Ovary (tissue), 9 donors: ENCODE measurements around the gene RAX. TPM values are rescaled to one million over a fixed set of nuclear protein-coding genes. Genes with fewer than 3 reads are reported as not detected.
"Not testable (repeated sequence)": the region's sequence is repeated elsewhere in the genome, so short reads cannot be mapped to it uniquely, and the experiment has no call there.

Experiments used
- DNase-seq, 5 donors: peaks; one replicate each; pipeline ENCODE4 v3.0.0-alpha.2; 2019 to 2020
- H3K27ac ChIP-seq, 2 donors: fragments of 200-600 bp; one replicate each; pipeline versions ENCODE4 v1.5.1 to v1.8.0; 2019 to 2022
- H3K27me3 ChIP-seq: fragments of 200-600 bp; one replicate; pipeline ENCODE4 v1.8.0; 2022
- H3K36me3 ChIP-seq: fragments of 200-600 bp; sonication (generic); one replicate; pipeline ENCODE4 v1.5.1; 2019
- H3K4me1 ChIP-seq: one replicate; pipeline ENCODE4 v1.8.1; 2013; ENCODE audit warnings: mild to moderate bottlenecking, moderate library complexity; ENCODE audit not compliant: insufficient read depth
- H3K4me3 ChIP-seq: fragments of 200-600 bp; sonication (generic); one replicate; pipeline ENCODE4 v1.5.1; 2017
- H3K9me3 ChIP-seq, 2 donors: fragments of 200-600 bp in 1 of 2; sonication (generic) in 1 of 2; one replicate each; pipeline versions ENCODE4 v1.5.1 to v1.8.1; 2013 to 2019; ENCODE audit warnings: mild to moderate bottlenecking in 1 of 2, moderate library complexity in 1 of 2
- EP300 ChIP-seq: sonication (generic); formaldehyde crosslinking; IDR thresholded peaks from one replicate; pipeline ENCODE4 v1.6.1; 2017; ENCODE audit warnings: antibody characterized with exemption
- POLR2A ChIP-seq: fragments of 450-650 bp; IDR thresholded peaks from one replicate; pipeline ENCODE4 v1.6.1; 2017; ENCODE audit warnings: antibody characterized with exemption, mild to moderate bottlenecking, moderate library complexity
- WGBS, 3 donors: extraction: QIAGEN DNeasy Blood & Tissue Kit in 1 of 3; methylation state at CpG; one replicate each; pipeline versions ENCODE4 v1.1.5 to v1.1.7; 2013 to 2017; 5-methylcytosine and 5-hydroxymethylcytosine counted together
- intact Hi-C, 4 donors: fragments of 100-400 bp; cut with DNase I; formaldehyde crosslinking; loops; one replicate each; pipeline versions ENCODE4 v1.11.0 to v1.15.1; 2022 to 2023
- polyA plus RNA-seq, 2 donors: library from polyadenylated mRNA; stranded (reverse); fragments of 200-250 nt in 1 of 2; fragments of 350-450 nt in 1 of 2; fragmentation: Illumina TruSeq in 1 of 2; extraction: RNeasy Lipid Tissue Mini Kit (QIAGEN cat#74804) in 1 of 2; gene quantifications; one replicate each; pipeline ENCODE4 v1.2.3, GENCODE V29; 2013 to 2014
- total RNA-seq, 7 donors: library from RNA; depleted of rRNA in 2 of 7; stranded (reverse); fragments of >200 nt in 2 of 7; fragmentation: NEBNext Ultra II Directional in 3 of 7; extraction: Animal tissue kit (Norgen Biotek cat#: 25700) in 3 of 7; gene quantifications; one replicate each; pipeline versions ENCODE4 v1.1.0 to v1.2.4, GENCODE V29; 2016 to 2023
- TF ChIP-seq, protein P1 (sequence below), 3 donors: fragments of 450-650 bp in 2 of 3; fragments of 200-600 bp in 1 of 3; IDR thresholded peaks; one replicate each; pipeline versions ENCODE4 v1.5.1 to v1.8.0; 2016 to 2022; ENCODE audit warnings: antibody characterized with exemption in 3 of 3, mild to moderate bottlenecking in 1 of 3
- donor health status: DM: no; HTN: no; CAD: no; lungs with moderate emphysema.
- donor health status: DM: no; HTN: no; CAD: no.
- donor health status: Bipolar disorder and iron deficiency.
- donor health status: DM: yes; HTN: yes; CAD: no.
- donor health status: DM: no; HTN: no; CAD: no.
- donor health status: DM: yes; HTN: yes; CAD: no.

The RAX gene
- total and polyA plus RNA-seq, 9 donors: not detected

DNA sequence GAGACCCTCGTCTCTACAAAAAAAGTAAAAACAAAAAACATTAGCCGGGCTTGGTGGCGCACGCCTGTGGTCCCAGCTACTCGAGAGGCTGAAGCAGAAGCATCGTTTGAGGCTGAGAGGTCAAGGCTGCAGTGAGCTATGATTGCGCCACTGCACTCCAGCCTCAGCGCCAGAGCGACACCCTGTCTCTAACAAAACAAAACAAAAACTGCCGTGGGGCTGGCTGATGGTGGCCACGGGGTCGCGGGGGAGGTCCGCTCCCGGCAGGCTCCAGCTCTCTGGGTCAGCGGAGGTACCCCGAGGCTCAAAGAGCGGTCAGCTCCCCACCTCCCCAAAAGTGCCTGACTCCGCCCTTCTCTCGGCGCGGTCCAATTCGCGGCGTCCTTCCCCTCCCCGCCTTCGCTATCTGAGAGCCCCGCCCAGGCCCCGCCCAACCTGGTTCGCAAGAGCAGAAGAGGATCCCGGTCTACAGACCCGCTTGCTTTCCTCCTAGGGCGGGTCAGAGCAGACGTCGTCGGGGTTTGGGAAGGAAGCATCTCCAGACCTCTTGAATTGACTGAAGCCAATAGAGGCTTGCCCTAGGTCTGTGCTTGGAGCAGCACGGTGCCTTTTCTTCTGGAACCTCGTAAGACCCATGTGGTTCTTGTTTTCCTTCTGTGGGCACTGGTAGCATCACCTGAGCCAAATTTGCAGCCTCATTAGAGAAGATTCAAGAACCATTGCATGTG, 7.8 kb downstream of the RAX start:
- Histone ChIP-seq H3K4me1 (no peaks in the 10 kb centered on the region), H3K9me3 (no peaks in the 10 kb centered on the region), H3K27ac (no peak overlapping the region), H3K27me3 (no peaks in the 10 kb centered on the region), H3K36me3 (no peaks in the 10 kb centered on the region), H3K4me3 (no peak overlapping the region)
- intact Hi-C loops: no loop called here
- no peak for DNase-seq
- TF ChIP-seq EP300: no peak
- 1 to 3% (median 2%) methylated on average over 38 of the region's 38 CpGs for WGBS, 3 donors

- H3K4me3 ChIP-seq: no peak overlapping the region
- no peaks in the 10 kb centered on the region for H3K9me3 ChIP-seq
- no peak for DNase-seq
- intact Hi-C loops: no loop called here
- no peak overlapping the region for H3K27ac ChIP-seq
- 5 to 8% (median 6%) methylated on average over 35 to 41 of the region's 41 CpGs for WGBS, 3 donors
- TF ChIP-seq, protein P1, sequence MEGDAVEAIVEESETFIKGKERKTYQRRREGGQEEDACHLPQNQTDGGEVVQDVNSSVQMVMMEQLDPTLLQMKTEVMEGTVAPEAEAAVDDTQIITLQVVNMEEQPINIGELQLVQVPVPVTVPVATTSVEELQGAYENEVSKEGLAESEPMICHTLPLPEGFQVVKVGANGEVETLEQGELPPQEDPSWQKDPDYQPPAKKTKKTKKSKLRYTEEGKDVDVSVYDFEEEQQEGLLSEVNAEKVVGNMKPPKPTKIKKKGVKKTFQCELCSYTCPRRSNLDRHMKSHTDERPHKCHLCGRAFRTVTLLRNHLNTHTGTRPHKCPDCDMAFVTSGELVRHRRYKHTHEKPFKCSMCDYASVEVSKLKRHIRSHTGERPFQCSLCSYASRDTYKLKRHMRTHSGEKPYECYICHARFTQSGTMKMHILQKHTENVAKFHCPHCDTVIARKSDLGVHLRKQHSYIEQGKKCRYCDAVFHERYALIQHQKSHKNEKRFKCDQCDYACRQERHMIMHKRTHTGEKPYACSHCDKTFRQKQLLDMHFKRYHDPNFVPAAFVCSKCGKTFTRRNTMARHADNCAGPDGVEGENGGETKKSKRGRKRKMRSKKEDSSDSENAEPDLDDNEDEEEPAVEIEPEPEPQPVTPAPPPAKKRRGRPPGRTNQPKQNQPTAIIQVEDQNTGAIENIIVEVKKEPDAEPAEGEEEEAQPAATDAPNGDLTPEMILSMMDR (IDR thresholded peaks at IDR 0.05): no peak
- no peak for TF ChIP-seq EP300
- TF ChIP-seq POLR2A: no peak
- H3K4me1 ChIP-seq: no peaks in the 10 kb centered on the region
- H3K36me3 ChIP-seq: no peaks in the 10 kb centered on the region
- H3K27me3 ChIP-seq: no peaks in the 10 kb centered on the region
Measured at GRCh38 chr18:59264651-59265245, 8.5 kb downstream of the RAX start.

GRCh38 chr18:59264121-59264571, 9.1 kb downstream of the RAX start:
- H3K36me3 ChIP-seq: no peaks in the 10 kb centered on the region
- H3K4me3 ChIP-seq: no peak overlapping the region
- no peaks in the 10 kb centered on the region for H3K4me1 ChIP-seq
- H3K9me3 ChIP-seq: no peaks in the 10 kb centered on the region
- WGBS, 3 donors: 2 to 4% (median 3%) methylated on average over 17 of the region's 17 CpGs
- no peak for DNase-seq
- TF ChIP-seq POLR2A: no peak
- TF ChIP-seq, protein P1 (IDR thresholded peaks at IDR 0.05): no peak
- no peak for TF ChIP-seq EP300
- H3K27me3 ChIP-seq: no peaks in the 10 kb centered on the region
- no peak overlapping the region for H3K27ac ChIP-seq
- intact Hi-C loops: no loop called here

DNA sequence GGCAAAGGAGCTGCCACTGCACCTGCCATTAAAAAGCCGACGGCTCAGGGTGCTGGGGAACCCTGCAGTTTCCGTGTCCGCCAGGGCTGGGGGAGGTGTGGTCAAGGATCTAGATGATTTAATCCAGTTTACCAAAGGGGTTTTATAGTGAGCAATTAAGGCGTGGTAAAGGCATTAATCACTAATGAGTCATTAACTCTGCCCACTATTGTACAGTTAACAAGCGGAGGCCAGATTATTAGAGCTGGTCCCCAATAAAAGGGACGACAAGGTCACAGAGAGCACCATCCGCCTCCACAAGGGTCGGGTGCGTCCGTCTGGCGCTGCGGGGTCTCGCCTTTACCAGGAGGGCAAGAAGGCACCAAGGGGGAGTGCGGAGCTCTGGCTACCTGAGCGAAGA, 9.6 kb downstream of the RAX start:
- DNase-seq: no peak
- Histone ChIP-seq H3K9me3 (no peaks in the 10 kb centered on the region), H3K4me3 (no peak overlapping the region), H3K27ac (no peak overlapping the region), H3K27me3 (no peaks in the 10 kb centered on the region), H3K4me1 (no peaks in the 10 kb centered on the region), H3K36me3 (no peaks in the 10 kb centered on the region)
- intact Hi-C loops: no loop called here
- TF ChIP-seq, protein P1 (IDR thresholded peaks at IDR 0.05): no peak
- TF ChIP-seq POLR2A (no peak), EP300 (no peak)
- WGBS, 3 donors: 3 to 5% (median 4%) methylated on average over 16 of the region's 16 CpGs

DNA sequence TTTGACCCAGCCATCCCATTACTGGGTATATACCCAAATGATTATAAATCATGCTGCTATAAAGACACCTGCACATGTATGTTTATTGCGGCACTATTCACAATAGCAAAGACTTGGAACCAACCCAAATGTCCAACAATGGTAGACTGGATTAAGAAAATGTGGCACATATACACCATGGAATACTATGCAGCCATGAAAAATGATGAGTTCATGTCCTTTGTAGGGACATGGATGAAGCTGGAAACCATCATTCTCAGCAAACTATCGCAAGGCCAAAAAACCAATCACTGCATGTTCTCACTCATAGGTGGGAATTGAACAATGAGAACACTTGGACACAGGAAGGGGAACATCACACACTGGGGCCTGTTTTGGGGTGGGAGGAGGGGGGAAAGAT, 11.0 kb downstream of the RAX start:
- H3K9me3 ChIP-seq, H3K4me3 ChIP-seq, H3K27me3 ChIP-seq, DNase-seq, intact Hi-C loops, H3K4me1 ChIP-seq, H3K27ac ChIP-seq, H3K36me3 ChIP-seq: not testable (repeated sequence)
- WGBS, 3 donors: 90 to 97% (median 95%) methylated on average over 2 of the region's 2 CpGs

DNA sequence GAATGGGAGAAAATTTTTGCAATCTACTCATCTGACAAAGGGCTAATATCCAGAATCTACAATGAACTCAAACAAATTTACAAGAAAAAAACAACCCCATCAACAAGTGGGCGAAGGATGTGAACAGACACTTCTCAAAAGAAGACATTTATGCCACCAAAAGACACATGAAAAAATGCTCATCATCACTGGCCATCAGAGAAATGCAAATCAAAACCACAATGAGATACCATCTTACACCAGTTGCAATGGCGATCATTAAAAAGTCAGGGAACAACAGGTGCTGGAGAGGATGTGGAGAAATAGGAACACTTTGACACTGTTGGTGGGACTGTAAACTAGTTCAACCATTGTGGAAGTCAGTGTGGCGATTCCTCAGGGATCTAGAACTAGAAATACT, 11.4 kb downstream of the RAX start:
- intact Hi-C loops, H3K27me3 ChIP-seq: not testable (repeated sequence)
- WGBS, 3 donors: 80 to 91% (median 90%) methylated on average over 3 of the region's 3 CpGs

DNA sequence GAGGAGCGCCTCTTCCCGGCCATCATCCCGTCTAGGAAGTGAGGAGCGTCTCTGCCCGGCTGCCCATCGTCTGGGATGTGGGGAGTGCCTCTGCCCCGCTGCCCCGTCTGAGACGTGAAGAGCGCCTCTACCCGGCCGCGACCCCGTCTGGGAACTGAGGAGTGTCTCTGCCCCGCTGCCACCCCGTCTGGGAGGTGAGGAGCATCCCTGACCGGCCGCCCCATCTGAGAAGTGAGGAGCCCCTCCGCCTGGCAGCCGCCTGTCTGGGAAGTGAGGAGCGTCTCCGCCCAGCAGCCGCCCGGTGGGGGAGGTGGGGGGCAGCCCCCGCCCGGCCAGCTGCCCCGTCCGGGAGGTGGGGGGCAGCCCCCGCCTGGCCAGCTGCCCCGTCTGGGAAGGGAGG, 17.8 kb downstream of the RAX start:
- H3K4me1 ChIP-seq, H3K36me3 ChIP-seq, H3K27ac ChIP-seq, intact Hi-C loops, H3K4me3 ChIP-seq, H3K9me3 ChIP-seq, H3K27me3 ChIP-seq, DNase-seq: not testable (repeated sequence)
- WGBS, 3 donors: 94 to 97% (median 95%) methylated on average over 21 to 30 of the region's 30 CpGs

More for the DNA sequence above, 11.4 kb downstream of the RAX start:
- H3K36me3 ChIP-seq, DNase-seq, H3K4me1 ChIP-seq, H3K27ac ChIP-seq, H3K9me3 ChIP-seq, H3K4me3 ChIP-seq: not testable (repeated sequence)
